Testis (tissue), 2 donors: Measurements from ENCODE around the gene CALR.
"Not testable (repeated sequence)": the region's sequence is repeated elsewhere in the genome, so short reads cannot be mapped to it uniquely, and the experiment has no call there.

Source experiments
- CTCF ChIP-seq, 3 experiments: fragments of 450-650 bp in 2 of 3; fragments of 200-600 bp in 1 of 3; sonication (generic) in 1 of 3; IDR thresholded peaks; one replicate each; pipeline ENCODE4 v1.5.1; 2016 to 2019; ENCODE audit warnings: antibody characterized with exemption in 3 of 3, mild to moderate bottlenecking in 2 of 3, moderate library complexity in 1 of 3
- POLR2A ChIP-seq: fragments of 450-650 bp; IDR thresholded peaks from one replicate; pipeline ENCODE4 v1.6.1; 2017; ENCODE audit warnings: antibody characterized with exemption, mild to moderate bottlenecking, moderate library complexity

DNA sequence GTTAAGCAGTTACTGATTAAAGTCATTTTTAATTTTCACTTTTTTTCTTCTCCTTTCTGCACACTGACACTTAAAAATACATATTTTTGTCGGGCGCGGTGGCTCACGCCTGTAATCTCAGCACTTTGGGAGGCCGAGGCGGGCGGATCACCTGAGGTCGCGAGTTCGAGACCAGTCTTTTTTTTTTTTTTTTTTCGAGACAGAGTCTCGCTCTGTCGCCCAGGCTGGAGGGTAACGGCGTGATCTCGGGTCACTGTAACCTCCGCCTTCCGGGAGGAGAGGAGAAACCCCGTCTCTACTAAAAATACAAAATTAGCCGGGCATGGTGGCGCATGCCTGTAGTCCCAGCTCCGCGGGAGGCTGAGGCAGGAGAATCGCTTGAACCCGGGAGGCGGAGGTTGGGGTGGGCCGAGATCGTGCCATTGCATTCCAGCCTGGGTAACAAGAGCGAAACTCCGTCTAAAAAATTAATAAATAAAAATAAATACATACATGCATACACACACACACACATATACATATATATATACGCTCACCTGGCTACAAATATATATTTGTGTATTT lies 19.1 kb downstream of the CALR start:
- not testable (repeated sequence) for TF ChIP-seq CTCF (IDR thresholded peaks at IDR 0.05); POLR2A
